Measurements from ENCODE around the gene PCBD2. TPM values are rescaled to one million over a fixed set of nuclear protein-coding genes. Genes with fewer than 3 reads are reported as not detected.
"Not testable (repeated sequence)": the region's sequence is repeated elsewhere in the genome, so short reads cannot be mapped to it uniquely, and the experiment has no call there.

Gene PCBD2
- total RNA-seq, 2 experiments from 2014 or later: 14.4 to 15.2 TPM

GRCh38 chr5:134887593-134888159, 17.3 kb upstream of the PCBD2 start:
- POLR2A ChIA-PET: no interaction called here
- ATAC-seq (ENCODE audit: low read depth) (no peak), DNase-seq (no peak)
- H3K4me1 Mint-ChIP-seq: peaks cover 1% of the 10 kb centered on the region
- peaks cover 23% of the 10 kb centered on the region for H3K36me3 Mint-ChIP-seq
- H3K4me3 Mint-ChIP-seq: no peak overlapping the region
- H3K9me3 Mint-ChIP-seq: no peaks in the 10 kb centered on the region
- H3K27ac Mint-ChIP-seq: no peak overlapping the region
- H3K27me3 Mint-ChIP-seq: no peaks in the 10 kb centered on the region

- ATAC-seq (ENCODE audit: low read depth): no peak
- H3K27ac Mint-ChIP-seq: no peak overlapping the region
These were observed 15.6 kb upstream of the PCBD2 start for GRCh38 chr5:134889335-134889734.

GRCh38 chr5:134891473-134891872, 13.5 kb upstream of the PCBD2 start:
- Mint-ChIP-seq H3K36me3 (peaks cover 30% of the 10 kb centered on the region), H3K27me3 (no peaks in the 10 kb centered on the region), H3K27ac (no peak overlapping the region), H3K4me3 (no peak overlapping the region), H3K4me1 (peaks cover 1% of the 10 kb centered on the region), H3K9me3 (no peaks in the 10 kb centered on the region)
- POLR2A ChIA-PET: interaction anchor here (1.1 kb wide), 1 partner anchor 13 kb away, joined by 3 read pairs; the partner anchor contains the start of gene PCBD2
- ATAC-seq (ENCODE audit: low read depth): no peak
- no peak for DNase-seq

More at GRCh38 chr5:134889335-134889734, 15.6 kb upstream of the PCBD2 start:
- no peaks in the 10 kb centered on the region for H3K27me3 Mint-ChIP-seq
- H3K4me3 Mint-ChIP-seq: no peak overlapping the region
- POLR2A ChIA-PET: no interaction called here
- DNase-seq: no peak
- peaks cover 1% of the 10 kb centered on the region for H3K4me1 Mint-ChIP-seq
- peaks cover 30% of the 10 kb centered on the region for H3K36me3 Mint-ChIP-seq
- H3K9me3 Mint-ChIP-seq: no peaks in the 10 kb centered on the region

- Mint-ChIP-seq H3K27ac (no peak overlapping the region), H3K4me3 (no peak overlapping the region), H3K27me3 (no peaks in the 10 kb centered on the region), H3K4me1 (peaks cover 1% of the 10 kb centered on the region), H3K36me3 (peaks cover 32% of the 10 kb centered on the region), H3K9me3 (no peaks in the 10 kb centered on the region)
- DNase-seq (no peak), ATAC-seq (ENCODE audit: low read depth) (no peak)
- POLR2A ChIA-PET: interaction anchor here (1.1 kb wide), 1 partner anchor 12 kb away, joined by 3 read pairs; the partner anchor contains the start of gene PCBD2
These were observed 12.6 kb upstream of the PCBD2 start for GRCh38 chr5:134892282-134892681.

- POLR2A ChIA-PET: interaction anchor here (1.5 kb wide), 1 partner anchor 19 kb away, joined by 4 read pairs; the partner anchor contains the start of gene TXNDC15
- Mint-ChIP-seq H3K4me1 (peaks cover 1% of the 10 kb centered on the region), H3K9me3 (no peaks in the 10 kb centered on the region), H3K36me3 (peaks cover 30% of the 10 kb centered on the region), H3K27me3 (no peaks in the 10 kb centered on the region), H3K4me3 (no peak overlapping the region), H3K27ac (no peak overlapping the region)
- no peak for ATAC-seq (ENCODE audit: low read depth)
- no peak for DNase-seq
These were observed 12.0 kb upstream of the PCBD2 start for GRCh38 chr5:134892926-134893325.

GRCh38 chr5:134893748-134894505, 11.0 kb upstream of the PCBD2 start:
- Mint-ChIP-seq H3K4me1 (peaks cover 1% of the 10 kb centered on the region), H3K36me3 (peaks cover 27% of the 10 kb centered on the region), H3K27ac (peak overlapping the region; percentile 12), H3K27me3 (no peaks in the 10 kb centered on the region), H3K9me3 (no peaks in the 10 kb centered on the region), H3K4me3 (no peak overlapping the region)
- POLR2A ChIA-PET: interaction anchor here (1.5 kb wide), 1 partner anchor 20 kb away, joined by 4 read pairs; the partner anchor contains the start of gene TXNDC15
- ATAC-seq (ENCODE audit: low read depth) (no peak), DNase-seq (no peak)

GRCh38 chr5:134902071-134902801, 2.7 kb upstream of the PCBD2 start:
- no peaks in the 10 kb centered on the region for H3K9me3 Mint-ChIP-seq
- peaks cover 11% of the 10 kb centered on the region for H3K4me1 Mint-ChIP-seq
- DNase-seq (no peak), ATAC-seq (ENCODE audit: low read depth) (no peak)
- H3K4me3 Mint-ChIP-seq: no peak overlapping the region
- peaks cover 6% of the 10 kb centered on the region for H3K36me3 Mint-ChIP-seq
- H3K27ac Mint-ChIP-seq: peak overlapping the region; percentile 67
- POLR2A ChIA-PET: interaction anchor here (0.6 to 1.9 kb wide), 2 partner anchors 12 to 28 kb away, joined by 3 to 6 read pairs; partner anchors contain the start of gene TXNDC15
- no peaks in the 10 kb centered on the region for H3K27me3 Mint-ChIP-seq

- DNase-seq (peak; percentile 48), ATAC-seq (ENCODE audit: low read depth) (peak; percentile 24)
- H3K27ac Mint-ChIP-seq: peak overlapping the region; percentile 100
- no peaks in the 10 kb centered on the region for H3K9me3 Mint-ChIP-seq
- H3K4me3 Mint-ChIP-seq: peak overlapping the region; percentile 99
- peaks cover 8% of the 10 kb centered on the region for H3K36me3 Mint-ChIP-seq
- POLR2A ChIA-PET: interaction anchor here (0.6 to 2.5 kb wide), 18 partner anchors 8 to 533 kb away, joined by 3 to 32 read pairs (median 6); partner anchors contain the start of genes C5orf24, CAMLG, DDX46 and TXNDC15
- H3K4me1 Mint-ChIP-seq: peaks cover 16% of the 10 kb centered on the region
- no peaks in the 10 kb centered on the region for H3K27me3 Mint-ChIP-seq
These were observed 490 bp downstream of the PCBD2 start for GRCh38 chr5:134905246-134905996.

GRCh38 chr5:134906811-134907210, 1.9 kb downstream of the PCBD2 start:
- no peak for DNase-seq
- H3K4me3 Mint-ChIP-seq: peak overlapping the region; percentile 66
- POLR2A ChIA-PET: interaction anchor here (1.0 kb wide), 1 partner anchor 61 kb away, joined by 9 read pairs; the partner anchor contains the start of gene C5orf24

GRCh38 chr5:134910752-134911151, 5.8 kb downstream of the PCBD2 start:
- POLR2A ChIA-PET: interaction anchor here (0.8 kb wide), 1 partner anchor 9 kb away, joined by 3 read pairs; no protein-coding TSS in a partner anchor
- not testable (repeated sequence) for H3K9me3 Mint-ChIP-seq; H3K27me3 Mint-ChIP-seq; DNase-seq; ATAC-seq (ENCODE audit: low read depth); H3K27ac Mint-ChIP-seq; H3K36me3 Mint-ChIP-seq; H3K4me3 Mint-ChIP-seq
- H3K4me1 Mint-ChIP-seq: peaks cover 14% of the 10 kb centered on the region

More at GRCh38 chr5:134906811-134907210, 1.9 kb downstream of the PCBD2 start:
- Mint-ChIP-seq H3K27ac (peak overlapping the region; percentile 82), H3K36me3 (peaks cover 8% of the 10 kb centered on the region), H3K27me3 (no peaks in the 10 kb centered on the region), H3K9me3 (no peaks in the 10 kb centered on the region), H3K4me1 (peaks cover 18% of the 10 kb centered on the region)
- ATAC-seq (ENCODE audit: low read depth): no peak

GRCh38 chr5:134911285-134912206, 6.6 kb downstream of the PCBD2 start:
- Mint-ChIP-seq H3K36me3 (peaks cover 7% of the 10 kb centered on the region), H3K27me3 (no peaks in the 10 kb centered on the region), H3K9me3 (no peaks in the 10 kb centered on the region), H3K4me1 (peaks cover 10% of the 10 kb centered on the region), H3K27ac (no peak overlapping the region), H3K4me3 (no peak overlapping the region)
- ATAC-seq (ENCODE audit: low read depth) (no peak), DNase-seq (no peak)
- POLR2A ChIA-PET: interaction anchor here (1.3 kb wide), 1 partner anchor 38 kb away, joined by 3 read pairs; no protein-coding TSS in a partner anchor

- Mint-ChIP-seq H3K4me1 (peaks cover 7% of the 10 kb centered on the region), H3K4me3 (no peak overlapping the region), H3K27me3 (no peaks in the 10 kb centered on the region), H3K9me3 (no peaks in the 10 kb centered on the region), H3K36me3 (peaks cover 11% of the 10 kb centered on the region), H3K27ac (no peak overlapping the region)
- no peak for ATAC-seq (ENCODE audit: low read depth)
- POLR2A ChIA-PET: interaction anchor here (1.2 kb wide), 1 partner anchor 9 kb away, joined by 5 read pairs; the partner anchor contains the start of gene PCBD2
- no peak for DNase-seq
These were observed 8.3 kb downstream of the PCBD2 start for GRCh38 chr5:134913254-134913653.
